Measurements from ENCODE around the gene PAM.

- TF ChIP-seq POLR2AphosphoS5 (IDR thresholded peaks at IDR 0.05; ENCODE audit: low read depth, low read length) (no peak), SIN3A (IDR thresholded peaks at IDR 0.05; ENCODE audit: borderline replicate concordance, insufficient read depth, low read depth, low read length) (no peak)
Observed at GRCh38 chr5:102818934-102819333, 63.8 kb downstream of the PAM start.

Measured in Panc1 (cell line).